ENCODE data around the gene ITGAL. TPM values are rescaled to one million over a fixed set of nuclear protein-coding genes. Genes with fewer than 3 reads are reported as not detected.

Gene ITGAL
- total RNA-seq, 1 experiment from 2014 or later: not detected

DNA sequence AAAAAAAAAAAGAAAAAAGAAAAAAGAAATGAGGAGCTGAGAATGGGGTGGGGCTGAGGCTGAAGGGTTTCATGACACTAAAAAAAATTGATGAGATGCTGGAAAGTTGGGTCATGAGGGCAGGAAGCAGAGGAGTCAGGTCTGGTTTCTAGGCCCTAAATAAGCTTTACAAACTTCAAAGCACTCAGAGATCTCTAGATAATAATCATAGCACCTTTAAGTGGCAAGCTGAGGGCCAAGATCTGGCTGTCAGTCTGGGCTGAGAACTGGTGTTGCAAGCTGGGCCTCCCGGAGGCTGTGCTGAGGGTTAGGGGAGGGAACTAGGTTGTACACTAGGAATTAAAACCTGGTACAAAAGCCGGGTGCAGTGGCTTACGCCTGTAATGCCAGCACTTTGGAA, 79.2 kb downstream of the ITGAL start:
- ChIA-PET POLR2A (ENCODE audit: low non-redundant PET) (no interaction called here), CTCF (no interaction called here)

DNA sequence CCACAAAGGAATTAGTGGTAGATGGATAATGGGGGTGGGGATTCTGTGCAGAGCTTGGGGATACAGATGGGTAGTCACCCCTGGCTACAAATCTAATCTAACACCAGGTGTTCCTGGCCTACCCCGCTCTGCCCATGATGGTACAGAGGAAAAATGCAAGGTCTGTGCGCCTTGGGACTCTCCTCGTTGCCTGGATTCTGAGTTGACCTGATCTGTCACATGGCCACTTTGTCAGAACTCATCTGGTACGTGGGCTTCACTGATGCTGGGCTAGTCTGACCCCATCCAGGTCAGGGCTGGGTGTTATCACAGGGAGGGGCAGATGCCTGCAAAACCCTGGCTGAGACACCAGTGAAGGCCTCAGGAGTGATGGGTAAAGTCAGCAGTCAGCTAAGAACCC, 80.4 kb downstream of the ITGAL start:
- no peaks in the 10 kb centered on the region for H3K4me1 ChIP-seq (ENCODE audit: insufficient read depth, low read length, poor library complexity, severe bottlenecking)
- intact Hi-C loops (cut with micrococcal nuclease; ENCODE audit: unreplicated experiment): no loop called here
- H3K27me3 ChIP-seq (replicated peaks; ENCODE audit: insufficient read depth, low read depth, low read length, poor library complexity): no peaks in the 10 kb centered on the region
- no peak for DNase-seq (ENCODE audit: low spot score)
- BruUV-seq (replicated peaks): no TSS peak
- peaks cover 33% of the 10 kb centered on the region for H3K36me3 ChIP-seq (ENCODE audit: insufficient read depth, low read length, poor library complexity, severe bottlenecking)
- H3K9me3 ChIP-seq (ENCODE audit: low read depth, low read length, poor library complexity, severe bottlenecking): no peaks in the 10 kb centered on the region
- ChIA-PET CTCF (no interaction called here), POLR2A (ENCODE audit: low non-redundant PET) (no interaction called here)
- TF ChIP-seq EZH2 (IDR thresholded peaks at IDR 0.05; ENCODE audit: borderline replicate concordance, low read depth, low read length, poor library complexity, severe bottlenecking): no peak
- TF ChIP-seq, protein P1, sequence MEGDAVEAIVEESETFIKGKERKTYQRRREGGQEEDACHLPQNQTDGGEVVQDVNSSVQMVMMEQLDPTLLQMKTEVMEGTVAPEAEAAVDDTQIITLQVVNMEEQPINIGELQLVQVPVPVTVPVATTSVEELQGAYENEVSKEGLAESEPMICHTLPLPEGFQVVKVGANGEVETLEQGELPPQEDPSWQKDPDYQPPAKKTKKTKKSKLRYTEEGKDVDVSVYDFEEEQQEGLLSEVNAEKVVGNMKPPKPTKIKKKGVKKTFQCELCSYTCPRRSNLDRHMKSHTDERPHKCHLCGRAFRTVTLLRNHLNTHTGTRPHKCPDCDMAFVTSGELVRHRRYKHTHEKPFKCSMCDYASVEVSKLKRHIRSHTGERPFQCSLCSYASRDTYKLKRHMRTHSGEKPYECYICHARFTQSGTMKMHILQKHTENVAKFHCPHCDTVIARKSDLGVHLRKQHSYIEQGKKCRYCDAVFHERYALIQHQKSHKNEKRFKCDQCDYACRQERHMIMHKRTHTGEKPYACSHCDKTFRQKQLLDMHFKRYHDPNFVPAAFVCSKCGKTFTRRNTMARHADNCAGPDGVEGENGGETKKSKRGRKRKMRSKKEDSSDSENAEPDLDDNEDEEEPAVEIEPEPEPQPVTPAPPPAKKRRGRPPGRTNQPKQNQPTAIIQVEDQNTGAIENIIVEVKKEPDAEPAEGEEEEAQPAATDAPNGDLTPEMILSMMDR (conservative IDR thresholded peaks at IDR 0.05; ENCODE audit: low read depth, low read length): no peak
- no peak overlapping the region for H3K27ac ChIP-seq (ENCODE audit: low read depth, low read length, poor library complexity, severe bottlenecking)
- H3K4me3 ChIP-seq (ENCODE audit: low read depth, low read length, poor library complexity, severe bottlenecking): no peak overlapping the region

More for the DNA sequence above, 79.2 kb downstream of the ITGAL start:
- no TSS peak for BruUV-seq (replicated peaks)
- Histone ChIP-seq H3K9me3 (ENCODE audit: low read depth, low read length, poor library complexity, severe bottlenecking) (no peaks in the 10 kb centered on the region), H3K4me3 (ENCODE audit: low read depth, low read length, poor library complexity, severe bottlenecking) (no peak overlapping the region), H3K4me1 (ENCODE audit: insufficient read depth, low read length, poor library complexity, severe bottlenecking) (no peaks in the 10 kb centered on the region), H3K27me3 (replicated peaks; ENCODE audit: insufficient read depth, low read depth, low read length, poor library complexity) (no peaks in the 10 kb centered on the region), H3K36me3 (ENCODE audit: insufficient read depth, low read length, poor library complexity, severe bottlenecking) (peaks cover 33% of the 10 kb centered on the region), H3K27ac (ENCODE audit: low read depth, low read length, poor library complexity, severe bottlenecking) (no peak overlapping the region)
- TF ChIP-seq EZH2 (IDR thresholded peaks at IDR 0.05; ENCODE audit: borderline replicate concordance, low read depth, low read length, poor library complexity, severe bottlenecking): no peak
- TF ChIP-seq, protein P1 (conservative IDR thresholded peaks at IDR 0.05; ENCODE audit: low read depth, low read length): no peak
- intact Hi-C loops (cut with micrococcal nuclease; ENCODE audit: unreplicated experiment): no loop called here
- no peak for DNase-seq (ENCODE audit: low spot score)

DNA sequence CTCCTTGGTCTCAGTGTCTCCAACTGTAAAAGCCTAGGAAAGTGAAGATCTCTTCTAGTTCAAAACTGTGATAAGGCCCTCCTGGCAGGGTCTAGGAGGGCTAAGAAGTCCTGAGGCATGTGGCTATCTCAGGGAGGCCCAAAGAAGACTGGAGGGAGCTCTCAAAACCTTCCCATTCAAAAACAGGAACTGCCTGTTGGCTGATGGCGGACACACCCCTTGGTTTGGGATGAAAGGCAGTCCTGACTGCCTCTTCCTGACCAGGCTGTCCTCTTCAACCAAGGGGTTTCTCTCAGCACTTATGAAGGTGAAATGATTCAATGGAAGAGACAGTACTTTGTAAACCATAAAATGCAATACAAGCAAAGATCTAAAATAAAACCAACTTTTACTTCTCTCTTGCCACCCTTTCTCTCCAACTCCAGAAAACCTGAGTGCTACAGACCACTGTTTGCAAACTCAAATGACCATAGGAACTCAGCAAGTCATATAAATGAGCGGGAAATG, 80.9 kb downstream of the ITGAL start:
- intact Hi-C loops (cut with micrococcal nuclease; ENCODE audit: unreplicated experiment): no loop called here
- no peaks in the 10 kb centered on the region for H3K4me1 ChIP-seq (ENCODE audit: insufficient read depth, low read length, poor library complexity, severe bottlenecking)
- no peaks in the 10 kb centered on the region for H3K9me3 ChIP-seq (ENCODE audit: low read depth, low read length, poor library complexity, severe bottlenecking)
- DNase-seq (ENCODE audit: low spot score): no peak
- H3K27me3 ChIP-seq (replicated peaks; ENCODE audit: insufficient read depth, low read depth, low read length, poor library complexity): no peaks in the 10 kb centered on the region
- ChIA-PET POLR2A (ENCODE audit: low non-redundant PET) (no interaction called here), CTCF (no interaction called here)
- H3K4me3 ChIP-seq (ENCODE audit: low read depth, low read length, poor library complexity, severe bottlenecking): no peak overlapping the region
- H3K36me3 ChIP-seq (ENCODE audit: insufficient read depth, low read length, poor library complexity, severe bottlenecking): peaks cover 33% of the 10 kb centered on the region
- BruUV-seq (replicated peaks): no TSS peak
- H3K27ac ChIP-seq (ENCODE audit: low read depth, low read length, poor library complexity, severe bottlenecking): peak overlapping the region; percentile 22
- no peak for TF ChIP-seq EZH2 (IDR thresholded peaks at IDR 0.05; ENCODE audit: borderline replicate concordance, low read depth, low read length, poor library complexity, severe bottlenecking)
- TF ChIP-seq, protein P1 (conservative IDR thresholded peaks at IDR 0.05; ENCODE audit: low read depth, low read length): no peak

Measured in A673 (cell line).